ENCODE measurements around the gene COQ10A. TPM values are rescaled to one million over a fixed set of nuclear protein-coding genes. Genes with fewer than 3 reads are reported as not detected.
"Not testable (repeated sequence)": the region's sequence is repeated elsewhere in the genome, so short reads cannot be mapped to it uniquely, and the experiment has no call there.

The COQ10A gene
- total and polyA plus RNA-seq, 2 of the 13 experiments (the other 11 are each of a cell fraction or from before 2014, with no cell fraction given): 21.0 to 37.3 TPM

DNA sequence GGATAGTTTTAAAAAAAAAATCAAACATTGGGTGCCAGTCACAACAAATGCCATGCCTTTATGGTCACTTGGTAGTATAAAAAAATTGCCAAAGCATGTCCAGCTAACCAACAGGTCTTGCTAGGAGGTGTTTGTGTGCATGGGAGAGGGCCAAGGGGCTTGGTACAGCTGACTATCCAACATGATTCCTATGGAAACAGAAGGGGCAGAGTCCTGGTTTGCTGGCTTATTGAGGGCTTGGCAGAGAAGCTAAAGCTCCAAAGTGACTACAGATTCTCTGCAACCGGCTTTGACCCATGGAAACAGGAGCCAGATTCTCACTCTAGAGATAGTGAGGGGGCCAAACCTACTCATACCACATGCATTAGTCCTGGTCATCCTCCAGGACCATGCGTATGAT lies 5.7 kb downstream of the COQ10A start:
- 94% methylated on average over 2 of the region's 2 CpGs for WGBS (ENCODE audit: low lambda C conversion rate)
- H3K9ac ChIP-seq (ENCODE audit: insufficient read depth, low read depth, low read length); H3K4me2 ChIP-seq (ENCODE audit: low read depth, low read length); H4K20me1 ChIP-seq (ENCODE audit: insufficient read depth, low read length); BruUV-seq (replicated peaks); H3K79me2 ChIP-seq (ENCODE audit: insufficient read depth, low read length); FAIRE-seq; H3K9me3 ChIP-seq (ENCODE audit: low read length); H3K27ac ChIP-seq (ENCODE audit: extremely low read length, insufficient read depth, low read length); H3K4me3 ChIP-seq (replicated peaks in 1 of 3; ENCODE audit: insufficient read depth in 1 of 3, low read depth in 2 of 3, low read length in 3 of 3); CTCF ChIA-PET (ENCODE audit: low intra/inter-chr PET ratio, low total read pairs); H2AFZ ChIP-seq (ENCODE audit: low read length); ATAC-seq; H3K4me1 ChIP-seq (ENCODE audit: insufficient read depth, low read length); H3K27me3 ChIP-seq (ENCODE audit: control insufficient read depth in 1 of 2, insufficient read depth in 2 of 2, low read length in 2 of 2); in situ Hi-C loops (cut with HindIII; ENCODE audit: extremely low pct_ligation_motif_present, low pct_unique_long_range_greater_than_20kb); DNase-seq (ENCODE audit: low spot score); intact Hi-C loops (cut with micrococcal nuclease; ENCODE audit: unreplicated experiment): not testable (repeated sequence)
- POLR2A ChIA-PET: interaction anchor here (1.3 kb wide), 1 partner anchor 51 kb away, joined by 3 read pairs; the partner anchor contains the start of gene RNF41
- peaks cover 26 to 50% of the 10 kb centered on the region in 2 experiments; a peak in 4 of 5 replicates for H3K36me3 ChIP-seq (replicated peaks in 1 of 2; ENCODE audit: control insufficient read depth in 1 of 2, insufficient read depth in 2 of 2, low read length in 2 of 2)
- TF ChIP-seq POLR2G (IDR thresholded peaks at IDR 0.05; ENCODE audit: low read depth, low read length): peak; percentile 31; the same call in 1 of the 2 replicates

DNA sequence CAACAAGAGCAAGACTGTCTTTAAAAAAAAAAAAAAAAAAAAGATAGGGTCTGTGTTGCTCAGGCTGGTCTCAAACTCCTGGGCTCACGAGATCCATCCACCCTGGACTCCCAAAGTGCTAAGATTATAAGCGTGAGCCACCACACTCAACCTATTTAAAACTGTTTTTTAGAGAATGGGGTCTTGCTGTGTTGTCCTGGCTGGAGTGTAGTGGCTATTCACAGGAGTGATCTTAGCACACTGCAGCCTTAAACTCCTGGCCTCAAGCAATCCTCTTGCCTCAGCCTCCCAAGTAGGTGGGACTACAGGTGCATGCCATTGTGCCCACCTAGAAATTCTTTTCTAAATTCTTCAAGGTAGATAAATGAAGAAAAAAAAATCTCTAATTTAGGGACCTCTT lies 7.6 kb downstream of the COQ10A start:
- Histone ChIP-seq H3K4me1 (ENCODE audit: insufficient read depth, low read length) (no peaks in the 10 kb centered on the region), H3K4me2 (ENCODE audit: low read depth, low read length) (no peak overlapping the region), H4K20me1 (ENCODE audit: insufficient read depth, low read length) (no peaks in the 10 kb centered on the region), H3K36me3 (replicated peaks in 1 of 2; ENCODE audit: control insufficient read depth in 1 of 2, insufficient read depth in 2 of 2, low read length in 2 of 2) (peaks cover 29 to 65% of the 10 kb centered on the region in 2 experiments; a peak in 4 of 5 replicates), H2AFZ (ENCODE audit: low read length) (no peak overlapping the region), H3K9me3 (ENCODE audit: low read length) (no peaks in the 10 kb centered on the region), H3K9ac (ENCODE audit: insufficient read depth, low read depth, low read length) (no peak overlapping the region), H3K27ac (ENCODE audit: extremely low read length, insufficient read depth, low read length) (no peak overlapping the region), H3K79me2 (ENCODE audit: insufficient read depth, low read length) (no peaks in the 10 kb centered on the region), H3K27me3 (ENCODE audit: control insufficient read depth in 1 of 2, insufficient read depth in 2 of 2, low read length in 2 of 2) (no peaks in the 10 kb centered on the region), H3K4me3 (replicated peaks in 1 of 3; ENCODE audit: insufficient read depth in 1 of 3, low read depth in 2 of 3, low read length in 3 of 3) (no peak overlapping the region)
- intact Hi-C loops (cut with micrococcal nuclease; ENCODE audit: unreplicated experiment) (no loop called here), in situ Hi-C loops (cut with HindIII; ENCODE audit: extremely low pct_ligation_motif_present, low pct_unique_long_range_greater_than_20kb) (no loop called here)
- ChIA-PET POLR2A (no interaction called here), CTCF (ENCODE audit: low intra/inter-chr PET ratio, low total read pairs) (no interaction called here)
- FAIRE-seq (no peak), ATAC-seq (no peak), DNase-seq (ENCODE audit: low spot score) (no peak)
- TF ChIP-seq ZNF337 (CRISPR knock-in tag; IDR thresholded peaks at IDR 0.05; ENCODE audit: borderline replicate concordance, low read depth) (no peak), ZBTB25 (CRISPR knock-in tag; IDR thresholded peaks at IDR 0.05) (no peak), ZNF253 (CRISPR knock-in tag; IDR thresholded peaks at IDR 0.05; ENCODE audit: borderline replicate concordance) (no peak), ZNF367 (CRISPR knock-in tag; IDR thresholded peaks at IDR 0.05; ENCODE audit: borderline replicate concordance) (no peak), ZNF121 (CRISPR knock-in tag; IDR thresholded peaks at IDR 0.05) (peak; percentile 57; the same call in 1 of the 2 replicates), ZBTB7A (CRISPR knock-in tag; IDR thresholded peaks at IDR 0.05) (no peak)
- no TSS peak for BruUV-seq (replicated peaks)
- 91% methylated on average over 2 of the region's 2 CpGs for WGBS (ENCODE audit: low lambda C conversion rate)

All from HepG2 (cell line).